HAP-1 (cell line): Measurements from ENCODE around the gene PRX.
A peak's percentile ranks its signal among the peaks of the same experiment; 100 is the strongest.

Source experiments
- DNase-seq, 2 experiments: peaks; one replicate each; pipeline ENCODE4 v3.0.0-alpha.2; 2016 to 2020; ENCODE audit warnings: low spot score in 2 of 2
- H3K27me3 ChIP-seq: fragments of 250-450 bp; sonication (Bioruptor Pico); 2 replicates; pipeline ENCODE4 v1.5.1; 2020; ENCODE audit warnings: low read depth, mild to moderate bottlenecking, moderate library complexity
- H3K36me3 ChIP-seq: fragments of 250-450 bp; sonication (Bioruptor Pico); replicated peaks from 2 replicates; pipeline ENCODE4 v1.5.1; 2020; ENCODE audit warnings: mild to moderate bottlenecking
- H3K4me1 ChIP-seq: fragments of 250-450 bp; sonication (Bioruptor Pico); 2 replicates; pipeline ENCODE4 v1.5.1; 2020; ENCODE audit warnings: mild to moderate bottlenecking
- H3K4me3 ChIP-seq: fragments of 250-450 bp; sonication (Bioruptor Pico); 2 replicates; pipeline ENCODE4 v1.5.1; 2020; ENCODE audit warnings: mild to moderate bottlenecking, moderate library complexity
- H3K9me3 ChIP-seq: fragments of 250-450 bp; sonication (Bioruptor Pico); 2 replicates; pipeline ENCODE4 v1.5.1; 2020; ENCODE audit warnings: mild to moderate bottlenecking, moderate library complexity
- in situ Hi-C: fragments of 300-500 bp; cut with MboI; formaldehyde crosslinking; loops from 3 replicates; pipeline ENCODE4 v1.14.3; 2020; ENCODE audit warnings: low sequenced_read_pairs, inconsistent platforms, mixed read lengths

The PRX gene

DNA sequence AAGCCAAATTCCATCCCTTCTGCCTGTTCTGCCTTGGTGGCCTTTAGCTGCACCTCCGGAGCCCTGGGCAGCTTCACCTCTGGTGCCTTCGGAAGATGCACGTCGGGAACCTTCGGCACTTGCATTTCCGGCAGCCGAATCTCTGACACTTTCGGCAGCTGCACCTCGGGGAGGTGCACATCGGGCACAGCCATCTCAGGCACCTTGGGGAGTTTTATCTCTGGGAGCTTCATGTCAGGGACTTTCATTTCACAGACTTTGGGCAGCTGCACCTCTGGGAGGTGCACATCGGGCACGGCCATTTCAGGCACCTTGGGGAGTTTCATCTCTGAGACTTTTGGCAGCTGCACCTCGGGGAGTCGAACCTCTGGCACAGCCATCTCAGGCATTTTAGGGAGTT lies 17.2 kb downstream of the PRX start:
- Histone ChIP-seq H3K36me3 (no peaks in the 10 kb centered on the region), H3K4me3 (no peak overlapping the region), H3K27me3 (no peaks in the 10 kb centered on the region), H3K9me3 (no peaks in the 10 kb centered on the region), H3K4me1 (peaks cover 3% of the 10 kb centered on the region; the same call in 1 of the 2 replicates)
- DNase-seq, result no peak
- in situ Hi-C loops, result no loop called here

GRCh38 chr19:40394816-40395210 lies 18.4 kb downstream of the PRX start:
- in situ Hi-C loops, result no loop called here
- DNase-seq, result no peak
- Histone ChIP-seq H3K9me3 (no peaks in the 10 kb centered on the region), H3K36me3 (no peaks in the 10 kb centered on the region), H3K27me3 (no peaks in the 10 kb centered on the region), H3K4me1 (peaks cover 3% of the 10 kb centered on the region; the same call in 1 of the 2 replicates), H3K4me3 (no peak overlapping the region)

GRCh38 chr19:40393894-40394815 lies 19.0 kb downstream of the PRX start:
- H3K4me1 ChIP-seq, result no peaks in the 10 kb centered on the region; the same call in 1 of the 2 replicates
- in situ Hi-C loops, result no loop called here
- no peaks in the 10 kb centered on the region for H3K36me3 ChIP-seq
- no peak for DNase-seq
- no peaks in the 10 kb centered on the region for H3K9me3 ChIP-seq
- no peak overlapping the region for H3K4me3 ChIP-seq
- no peaks in the 10 kb centered on the region for H3K27me3 ChIP-seq

DNA sequence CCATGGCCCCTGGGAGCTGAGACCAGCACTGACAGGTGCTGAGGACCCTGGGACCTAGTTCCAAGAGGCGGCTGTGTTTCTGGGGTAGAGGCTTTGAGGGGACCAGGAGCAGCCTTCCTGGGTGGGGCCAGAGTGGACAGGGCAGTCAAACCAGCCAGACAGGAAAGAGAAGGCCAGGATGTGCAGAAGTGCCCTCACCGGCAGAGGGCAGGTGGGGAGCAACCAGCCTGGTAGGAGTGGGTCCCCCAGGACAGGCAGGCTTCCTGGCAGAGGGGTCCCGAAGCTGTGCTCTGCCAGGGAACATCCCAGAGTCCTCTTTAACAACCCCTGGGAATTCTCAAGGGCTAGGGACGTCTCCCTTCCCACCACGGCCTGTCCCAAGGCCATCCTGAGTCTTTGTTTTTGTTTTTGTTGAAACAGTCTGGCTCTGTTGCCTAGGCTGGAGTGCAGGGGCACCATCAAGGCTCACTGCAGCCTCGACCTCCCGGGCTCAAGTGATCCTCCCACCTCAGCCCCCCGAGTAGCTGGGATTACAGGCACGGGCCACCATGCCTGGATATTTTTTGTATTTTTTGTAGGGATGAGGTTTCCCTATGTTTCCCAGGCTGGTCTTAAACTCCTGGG lies 20.2 kb downstream of the PRX start:
- Histone ChIP-seq H3K27me3 (no peaks in the 10 kb centered on the region), H3K4me1 (no peaks in the 10 kb centered on the region), H3K36me3 (no peaks in the 10 kb centered on the region), H3K4me3 (no peak overlapping the region), H3K9me3 (no peaks in the 10 kb centered on the region)
- in situ Hi-C loops, result no loop called here
- DNase-seq, result peak in 1 of 2 experiments; percentile 26

DNA sequence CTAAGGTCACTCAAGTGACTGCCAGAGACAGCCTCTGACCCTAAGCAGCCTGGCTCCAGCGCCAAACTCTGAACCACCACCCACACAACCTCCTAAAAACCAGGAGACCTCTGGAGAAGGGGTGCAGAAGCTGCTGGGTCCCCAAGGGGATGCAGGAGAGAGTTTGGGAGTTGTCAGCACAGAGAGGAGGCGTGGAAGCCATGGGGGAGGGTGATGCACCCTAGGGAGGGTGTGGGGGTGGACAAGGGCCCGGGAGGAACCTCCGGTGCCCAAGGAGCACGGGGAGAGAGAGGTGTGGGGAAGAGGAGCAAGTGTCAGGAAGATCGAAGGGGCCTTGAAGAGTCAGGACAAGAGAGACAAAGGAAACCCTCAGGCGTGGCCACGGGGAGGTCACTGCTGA lies 21.1 kb downstream of the PRX start:
- Histone ChIP-seq H3K4me1 (no peaks in the 10 kb centered on the region), H3K36me3 (no peaks in the 10 kb centered on the region), H3K27me3 (no peaks in the 10 kb centered on the region), H3K4me3 (no peak overlapping the region), H3K9me3 (no peaks in the 10 kb centered on the region)
- no peak for DNase-seq
- in situ Hi-C loops, result no loop called here

DNA sequence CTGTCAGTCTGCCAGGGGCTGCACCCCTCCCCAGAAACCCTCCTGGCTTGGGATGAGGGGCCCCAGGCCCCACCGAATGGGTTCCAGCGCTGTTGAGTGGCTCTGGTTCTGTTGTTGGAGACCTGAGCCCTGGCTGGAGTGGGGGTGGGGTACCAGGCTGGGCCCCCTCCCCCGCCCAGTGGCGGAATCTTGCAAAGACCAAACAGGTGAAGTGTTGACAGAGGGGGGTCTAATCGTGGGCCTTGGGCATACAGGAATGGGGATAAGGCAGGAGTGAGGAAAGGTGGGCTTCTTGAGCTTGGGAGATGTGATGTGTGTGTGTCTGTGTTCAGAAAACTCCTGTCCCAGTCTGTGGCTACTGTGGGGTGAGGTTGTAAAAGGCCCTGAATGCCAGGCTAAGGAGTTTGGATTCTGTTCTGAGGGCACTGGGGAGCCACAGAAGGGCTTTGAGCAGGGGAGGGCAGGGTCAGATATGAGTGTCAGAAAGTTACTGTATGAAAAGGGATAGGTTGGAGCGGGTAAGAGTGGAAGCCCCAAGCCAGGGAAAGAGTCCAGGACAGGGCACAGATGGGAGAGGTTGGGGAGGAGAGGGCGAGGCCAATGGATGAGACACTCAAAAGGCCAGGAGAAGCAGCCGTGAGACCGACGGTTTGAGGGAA lies 23.0 kb downstream of the PRX start, which contains the start of gene HIPK4:
TSS of gene HIPK4 (minus strand) at position 98 of the 659 bp plus-strand sequence. CDS start 279 bp downstream, outside the sequence.
- Histone ChIP-seq H3K27me3 (no peaks in the 10 kb centered on the region), H3K4me3 (no peak within 1 kb of the TSS), H3K36me3 (no peaks in the 10 kb centered on the region), H3K9me3 (no peaks in the 10 kb centered on the region), H3K4me1 (no peaks in the 10 kb centered on the region)
- no peak for DNase-seq
- in situ Hi-C loops, result no loop called here

DNA sequence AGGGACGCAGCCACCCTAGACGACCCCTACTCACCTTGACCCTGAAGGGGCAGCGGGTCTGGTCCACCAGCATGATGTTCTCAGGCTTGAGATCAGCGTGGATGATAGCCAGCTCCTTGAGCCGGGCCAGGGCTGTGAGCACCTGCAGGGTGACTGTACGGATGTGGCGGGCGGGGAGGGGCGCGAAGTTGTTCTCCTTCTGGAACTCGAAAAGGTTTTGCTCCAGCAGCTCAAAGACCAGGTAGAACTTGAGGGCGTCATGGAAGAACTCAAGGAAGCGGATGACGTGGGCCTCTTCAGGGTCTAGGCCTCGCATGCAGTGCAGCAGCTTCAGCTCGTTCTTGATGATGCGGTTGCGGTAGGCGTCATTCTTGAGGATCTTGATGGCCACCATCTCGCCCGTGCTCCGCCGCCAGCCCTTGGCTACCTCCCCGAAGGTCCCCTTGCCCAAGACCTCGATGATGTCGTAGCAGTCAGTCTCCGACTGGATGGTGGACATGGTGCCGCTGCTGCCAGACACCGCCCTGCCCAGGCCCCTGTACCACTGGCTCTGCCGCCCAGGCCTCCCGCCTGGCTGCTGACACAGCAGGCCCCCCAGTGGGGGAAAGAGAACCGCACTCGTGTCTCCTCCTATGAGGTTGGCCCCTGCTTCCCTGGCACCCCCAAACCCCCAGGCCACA lies 23.6 kb downstream of the PRX start:
- Histone ChIP-seq H3K36me3 (no peaks in the 10 kb centered on the region), H3K27me3 (no peaks in the 10 kb centered on the region), H3K9me3 (no peaks in the 10 kb centered on the region), H3K4me3 (no peak overlapping the region), H3K4me1 (no peaks in the 10 kb centered on the region)
- DNase-seq, result no peak
- in situ Hi-C loops, result no loop called here

GRCh38 chr19:40388481-40388880 lies 24.7 kb downstream of the PRX start:
- Histone ChIP-seq H3K4me1 (no peaks in the 10 kb centered on the region), H3K27me3 (no peaks in the 10 kb centered on the region), H3K36me3 (no peaks in the 10 kb centered on the region), H3K4me3 (no peak overlapping the region), H3K9me3 (no peaks in the 10 kb centered on the region)
- DNase-seq, result no peak
- in situ Hi-C loops, result no loop called here

- in situ Hi-C loops, result no loop called here
- DNase-seq, result no peak
- Histone ChIP-seq H3K9me3 (no peaks in the 10 kb centered on the region), H3K27me3 (no peaks in the 10 kb centered on the region), H3K36me3 (no peaks in the 10 kb centered on the region), H3K4me3 (no peak overlapping the region), H3K4me1 (no peaks in the 10 kb centered on the region)
Observed at GRCh38 chr19:40387155-40387554, 26.0 kb downstream of the PRX start.

- no peaks in the 10 kb centered on the region for H3K9me3 ChIP-seq
- H3K4me1 ChIP-seq, result no peaks in the 10 kb centered on the region
- H3K36me3 ChIP-seq, result no peaks in the 10 kb centered on the region
- in situ Hi-C loops, result no loop called here
- no peak overlapping the region for H3K4me3 ChIP-seq
- H3K27me3 ChIP-seq, result no peaks in the 10 kb centered on the region
- DNase-seq, result no peak
Observed at GRCh38 chr19:40383668-40384248, 29.4 kb downstream of the PRX start.

DNA sequence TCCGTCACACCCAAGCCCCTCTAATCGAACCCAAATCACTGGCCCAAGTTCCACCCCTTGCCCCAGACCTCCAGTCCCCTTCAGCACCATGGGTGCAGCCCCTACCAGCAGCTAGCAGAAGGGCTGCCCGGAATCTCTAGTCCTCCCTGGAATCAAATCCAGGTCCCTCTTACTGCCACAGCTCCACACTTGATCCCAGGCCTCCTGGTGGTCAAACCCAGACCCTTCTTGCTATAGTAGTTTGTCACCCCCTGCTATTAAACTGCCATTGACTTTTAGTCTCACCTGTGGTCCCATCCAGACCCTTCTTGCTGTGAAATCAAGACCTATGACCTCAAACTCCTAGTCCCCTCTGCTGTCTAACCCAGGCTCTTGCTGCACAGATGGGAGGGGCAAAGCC lies 31.9 kb downstream of the PRX start:
- H3K4me1 ChIP-seq, result no peaks in the 10 kb centered on the region
- H3K9me3 ChIP-seq, result no peaks in the 10 kb centered on the region
- no peak overlapping the region for H3K4me3 ChIP-seq
- H3K36me3 ChIP-seq, result no peaks in the 10 kb centered on the region
- no peaks in the 10 kb centered on the region for H3K27me3 ChIP-seq
- DNase-seq, result no peak
- in situ Hi-C loops, result no loop called here

DNA sequence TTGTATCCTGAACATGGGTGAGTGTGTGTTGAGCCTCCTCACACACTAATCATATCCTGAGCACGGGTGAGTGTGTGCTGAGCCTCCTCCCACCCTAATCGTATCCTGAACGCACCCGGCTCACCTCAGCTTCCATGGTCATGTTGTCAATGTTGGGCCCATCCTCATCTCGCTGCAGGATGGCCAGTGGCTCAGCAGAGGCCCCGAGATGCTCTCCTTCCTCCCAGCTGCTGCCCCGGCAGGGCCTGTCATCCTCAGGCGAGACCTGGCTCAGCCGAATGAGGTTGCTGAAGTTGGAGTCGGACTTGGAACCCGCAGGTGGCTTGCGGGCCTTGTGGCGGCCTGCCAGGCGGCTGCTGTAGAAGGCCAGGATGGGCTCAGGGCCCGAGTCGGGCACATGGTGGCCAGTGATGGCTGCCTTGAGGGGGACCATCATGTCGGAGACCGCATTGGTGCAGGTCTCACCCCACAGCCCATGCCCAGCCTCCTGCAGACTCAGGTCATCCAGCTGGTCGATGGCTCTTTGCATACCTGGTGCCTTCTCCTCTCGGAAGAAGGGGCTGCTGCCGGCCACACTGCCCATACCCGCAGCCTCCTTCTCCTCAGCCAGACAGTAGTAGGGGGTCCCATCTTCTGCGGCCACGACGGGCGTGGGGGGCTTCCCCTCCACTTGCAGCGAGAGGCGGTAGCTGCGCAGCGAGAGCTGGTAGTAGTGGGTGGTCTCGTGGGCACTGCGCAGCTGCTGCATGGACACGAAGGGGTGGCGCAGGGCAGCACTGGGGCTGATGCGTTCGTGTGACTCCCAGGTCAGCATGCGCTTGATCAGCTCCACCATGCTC lies 32.8 kb downstream of the PRX start:
- no peak for DNase-seq
- no peaks in the 10 kb centered on the region for H3K9me3 ChIP-seq
- H3K4me3 ChIP-seq, result no peak overlapping the region
- no peaks in the 10 kb centered on the region for H3K36me3 ChIP-seq
- no peaks in the 10 kb centered on the region for H3K27me3 ChIP-seq
- H3K4me1 ChIP-seq, result no peaks in the 10 kb centered on the region
- in situ Hi-C loops, result no loop called here
